Measurements from ENCODE around the gene GPBP1.

- TF ChIP-seq, protein P1, sequence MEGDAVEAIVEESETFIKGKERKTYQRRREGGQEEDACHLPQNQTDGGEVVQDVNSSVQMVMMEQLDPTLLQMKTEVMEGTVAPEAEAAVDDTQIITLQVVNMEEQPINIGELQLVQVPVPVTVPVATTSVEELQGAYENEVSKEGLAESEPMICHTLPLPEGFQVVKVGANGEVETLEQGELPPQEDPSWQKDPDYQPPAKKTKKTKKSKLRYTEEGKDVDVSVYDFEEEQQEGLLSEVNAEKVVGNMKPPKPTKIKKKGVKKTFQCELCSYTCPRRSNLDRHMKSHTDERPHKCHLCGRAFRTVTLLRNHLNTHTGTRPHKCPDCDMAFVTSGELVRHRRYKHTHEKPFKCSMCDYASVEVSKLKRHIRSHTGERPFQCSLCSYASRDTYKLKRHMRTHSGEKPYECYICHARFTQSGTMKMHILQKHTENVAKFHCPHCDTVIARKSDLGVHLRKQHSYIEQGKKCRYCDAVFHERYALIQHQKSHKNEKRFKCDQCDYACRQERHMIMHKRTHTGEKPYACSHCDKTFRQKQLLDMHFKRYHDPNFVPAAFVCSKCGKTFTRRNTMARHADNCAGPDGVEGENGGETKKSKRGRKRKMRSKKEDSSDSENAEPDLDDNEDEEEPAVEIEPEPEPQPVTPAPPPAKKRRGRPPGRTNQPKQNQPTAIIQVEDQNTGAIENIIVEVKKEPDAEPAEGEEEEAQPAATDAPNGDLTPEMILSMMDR (IDR thresholded peaks at IDR 0.05), result no peak
- TF ChIP-seq TAF1 (IDR thresholded peaks at IDR 0.05; ENCODE audit: borderline replicate concordance, low read depth, low read length), result no peak
- TF ChIP-seq SMC3 (IDR thresholded peaks at IDR 0.05; ENCODE audit: low read depth, low read length), result no peak
- no peak for TF ChIP-seq EZH2phosphoT487 (IDR thresholded peaks at IDR 0.05; ENCODE audit: borderline replicate concordance, low read depth)
- TF ChIP-seq SIN3A (IDR thresholded peaks at IDR 0.05; ENCODE audit: borderline replicate concordance, low read depth, low read length), result no peak
- TF ChIP-seq NFIC (IDR thresholded peaks at IDR 0.05; ENCODE audit: borderline replicate concordance), result no peak
- TF ChIP-seq YY1 (IDR thresholded peaks at IDR 0.05; ENCODE audit: low read depth), result no peak
- TF ChIP-seq ELF1 (IDR thresholded peaks at IDR 0.05), result no peak
- TF ChIP-seq POLR2AphosphoS5 (IDR thresholded peaks at IDR 0.05; ENCODE audit: low read depth, low read length), result no peak
These were observed 128.8 kb downstream of the GPBP1 start for GRCh38 chr5:57302643-57303042.
